ENCODE data around the gene ARHGEF28.

ARHGEF28 gene

DNA sequence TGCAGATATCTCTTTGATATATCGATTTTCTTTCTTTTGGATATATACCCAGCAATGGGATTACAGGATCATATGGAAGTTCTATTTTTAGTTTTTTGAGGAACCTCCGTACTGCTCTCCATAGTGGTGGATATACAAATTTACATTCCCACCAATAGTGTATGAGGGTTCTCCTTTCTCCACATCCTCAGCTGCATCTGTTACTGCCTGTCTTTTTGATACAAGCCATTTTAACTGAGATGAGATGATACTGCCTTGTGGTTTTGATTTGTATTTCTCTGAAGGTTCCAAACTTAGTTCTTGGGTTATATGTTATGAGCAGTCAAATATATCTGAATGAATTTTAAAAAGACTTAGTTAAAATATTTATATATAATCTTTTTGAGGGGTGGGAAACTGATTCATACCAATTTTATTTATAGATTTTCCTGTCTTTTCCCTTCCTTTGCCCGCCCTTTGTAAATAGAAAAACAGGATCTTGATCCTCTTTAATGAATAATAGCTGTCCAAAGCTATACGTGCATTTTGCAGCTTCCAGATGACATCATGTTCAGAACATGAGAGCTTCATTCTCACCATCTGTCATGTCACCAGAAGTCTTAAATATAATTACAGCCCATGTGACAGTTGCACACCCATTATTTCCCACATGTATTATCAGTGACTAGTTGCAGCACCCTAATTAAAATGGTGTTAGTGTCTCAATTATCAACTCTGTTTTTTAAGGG is 6.2 kb upstream of the ARHGEF28 start:
- no peak for DNase-seq (ENCODE audit: low read depth in 2 of 3, low spot score in 1 of 3)

DNA sequence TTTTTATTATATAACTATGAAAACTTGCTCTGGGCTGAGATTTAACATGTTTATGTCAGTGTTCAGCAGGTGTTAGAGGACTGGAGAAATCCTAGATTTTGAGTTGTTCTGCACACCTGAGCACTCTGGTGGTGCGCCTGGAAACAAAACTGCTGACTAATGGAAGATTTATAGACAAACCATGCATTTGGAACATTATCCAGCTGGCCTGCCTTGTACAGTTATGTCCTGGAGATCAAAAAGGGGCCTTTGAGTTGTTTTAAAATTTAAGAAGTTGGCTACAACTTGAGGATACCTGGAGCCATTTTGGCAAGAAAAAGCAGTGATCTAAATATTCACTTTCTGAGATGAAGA is 5.7 kb upstream of the ARHGEF28 start:
- no peak for DNase-seq (ENCODE audit: low read depth in 2 of 3, low spot score in 1 of 3)

DNA sequence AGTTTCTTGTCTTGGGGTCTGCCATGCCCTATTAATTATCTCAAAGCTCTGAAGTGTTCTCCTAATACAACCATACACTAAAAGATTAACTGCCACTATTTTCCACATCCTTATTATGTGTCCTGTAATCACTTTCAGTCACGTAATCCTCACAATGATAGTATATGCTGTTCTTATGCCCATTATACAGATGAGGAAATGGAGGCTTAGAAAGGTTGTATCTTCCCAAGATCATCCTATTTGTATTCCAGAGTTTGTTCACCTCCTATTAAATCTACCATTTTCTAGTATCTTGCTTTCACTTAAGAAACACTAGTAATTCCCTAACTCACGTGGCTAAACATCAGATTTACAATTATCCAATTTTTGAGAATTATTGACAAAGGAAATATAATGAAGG is 2.9 kb upstream of the ARHGEF28 start:
- no peak for DNase-seq (ENCODE audit: low read depth in 2 of 3, low spot score in 1 of 3)

DNA sequence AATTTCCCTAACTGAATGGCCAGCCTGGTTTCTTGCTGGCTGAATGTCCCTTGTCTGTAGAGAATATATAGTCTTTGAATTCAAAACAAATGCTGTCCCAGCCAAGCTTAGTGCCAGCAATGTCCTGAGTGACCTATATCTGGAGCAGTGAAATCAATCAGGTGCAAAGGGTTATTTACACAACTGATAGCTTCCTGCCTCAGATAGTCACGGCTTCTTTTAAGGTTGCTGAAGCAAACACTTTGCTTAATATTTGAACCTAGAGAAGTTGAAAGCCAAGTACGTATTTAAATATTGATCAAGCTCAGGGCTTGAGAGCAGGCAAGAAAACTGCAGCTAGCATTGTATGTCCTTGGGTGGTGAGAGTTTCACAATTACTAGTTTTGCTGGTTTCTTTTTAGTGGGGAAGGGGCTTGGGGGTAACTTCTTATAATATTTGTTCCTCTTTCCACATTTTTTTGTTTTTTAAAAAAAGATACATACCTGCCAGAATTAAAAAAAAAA is 2.0 kb upstream of the ARHGEF28 start:
- no peak for DNase-seq (ENCODE audit: low read depth in 2 of 3, low spot score in 1 of 3)

DNA sequence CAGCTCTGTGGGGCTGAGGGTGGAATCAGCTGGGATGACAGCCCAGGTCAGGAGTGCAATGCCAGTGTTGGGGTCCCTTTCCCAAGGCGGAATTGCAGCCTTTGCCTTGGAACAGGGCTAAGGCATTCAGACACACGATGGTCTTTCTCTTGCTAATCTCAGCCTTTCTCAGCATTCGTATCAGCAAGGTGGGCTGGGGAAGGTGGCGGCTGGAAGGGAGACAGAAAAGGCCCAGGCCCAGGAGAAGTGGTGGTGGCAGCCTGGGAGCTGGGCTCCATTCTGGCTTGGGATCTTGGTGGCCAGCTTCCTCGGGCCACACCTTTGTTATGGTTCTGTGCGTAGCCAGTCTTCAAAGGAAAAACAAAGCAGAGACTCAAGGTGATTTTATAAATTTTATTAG is 1.1 kb upstream of the ARHGEF28 start:
- DNase-seq (ENCODE audit: low read depth in 2 of 3, low spot score in 1 of 3): no peak

DNA sequence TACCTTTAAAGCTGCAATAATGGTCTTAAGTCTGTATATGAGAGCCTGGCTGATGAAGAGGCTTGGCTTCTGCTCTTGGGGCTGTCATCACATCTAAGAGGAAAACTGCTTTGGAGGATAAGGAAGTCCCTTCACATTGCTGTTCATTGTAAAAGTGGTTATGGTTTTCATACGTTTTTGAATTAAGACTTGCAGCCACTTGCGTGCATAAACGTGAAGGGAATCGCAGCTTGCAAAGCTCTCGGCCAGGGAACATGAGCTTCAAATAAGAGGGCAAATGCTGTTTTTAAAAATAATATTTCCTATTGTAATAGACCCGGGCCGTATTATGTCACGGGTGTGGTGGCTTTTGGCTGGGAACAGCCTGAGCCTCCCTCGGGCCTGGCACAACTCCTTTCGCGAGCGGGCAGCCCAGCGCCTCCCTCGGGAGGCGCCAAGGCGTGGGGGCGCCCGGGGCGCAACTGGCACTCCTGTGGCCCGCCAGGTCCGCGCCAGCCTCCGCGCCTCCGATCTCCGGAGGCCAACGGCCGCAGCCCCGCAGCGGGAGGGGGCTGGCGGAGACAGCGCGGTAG is 538 bp upstream of the ARHGEF28 start:
- peak in 1 of 3 donors; percentile 1 for DNase-seq (ENCODE audit: low read depth in 2 of 3, low spot score in 1 of 3)

DNA sequence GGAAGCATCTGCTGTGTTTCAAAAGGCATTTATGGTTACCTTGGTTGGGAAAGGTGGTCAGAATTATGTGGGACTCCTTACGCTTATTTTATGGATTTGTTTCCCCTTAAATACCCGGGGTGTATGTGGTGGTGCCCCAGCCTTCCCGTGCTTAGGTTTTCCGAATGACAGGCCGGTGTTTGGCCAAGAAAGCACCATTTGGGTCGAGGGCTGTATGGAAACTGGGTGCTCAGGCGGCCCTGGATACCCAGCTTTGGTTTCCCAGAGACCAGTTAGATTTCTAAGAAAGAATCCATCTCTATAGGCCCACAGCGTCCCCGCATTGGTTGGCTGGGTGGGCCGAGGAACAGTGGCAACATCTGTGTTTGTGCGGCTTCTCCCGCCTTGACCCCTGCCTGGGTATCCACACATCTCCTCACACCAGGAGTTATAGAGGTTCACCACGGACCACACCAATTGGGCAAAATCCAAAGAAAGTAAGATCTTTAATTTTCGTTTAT is 868 bp downstream of the ARHGEF28 start:
- no peak for DNase-seq (ENCODE audit: low read depth in 2 of 3, low spot score in 1 of 3)

DNA sequence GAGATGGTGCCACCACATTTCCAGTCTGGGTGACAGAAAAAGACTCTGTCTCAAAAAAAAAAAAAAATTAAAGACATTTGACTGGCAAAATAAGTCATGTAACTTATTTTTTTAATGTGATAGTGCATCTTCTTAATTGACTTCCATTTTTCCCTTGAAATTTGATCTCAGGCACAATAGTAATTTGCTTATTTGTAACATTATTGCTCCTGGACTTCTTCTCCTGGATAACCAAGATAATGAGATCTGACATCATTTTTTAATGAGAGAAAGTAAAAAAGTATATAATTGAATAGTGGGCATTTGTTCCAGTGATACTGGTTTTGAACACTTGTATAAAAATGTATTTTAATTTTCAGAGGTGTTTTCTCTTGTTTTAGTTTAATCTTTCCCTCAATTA is 3.5 kb downstream of the ARHGEF28 start:
- no peak for DNase-seq (ENCODE audit: low read depth in 2 of 3, low spot score in 1 of 3)

DNA sequence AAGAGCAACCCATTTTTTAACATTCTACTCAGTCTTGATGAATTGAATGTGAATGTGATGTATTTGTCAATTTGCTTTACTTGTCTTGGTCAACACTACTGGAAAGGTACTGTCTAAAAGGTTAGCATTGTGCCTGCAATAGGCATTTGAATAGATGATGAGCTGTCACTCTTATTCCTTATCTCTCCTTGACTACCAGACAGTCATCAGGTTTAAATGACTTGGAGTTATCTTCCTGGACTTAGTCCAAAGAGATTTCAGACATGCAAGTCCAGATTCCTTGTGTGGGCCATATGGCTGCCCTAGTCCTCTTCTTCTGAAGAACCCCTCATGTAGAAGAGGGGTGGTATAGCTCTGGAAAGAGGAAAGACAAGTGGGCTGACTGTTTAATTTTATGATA is 4.8 kb downstream of the ARHGEF28 start:
- DNase-seq (ENCODE audit: low read depth in 2 of 3, low spot score in 1 of 3): no peak

DNA sequence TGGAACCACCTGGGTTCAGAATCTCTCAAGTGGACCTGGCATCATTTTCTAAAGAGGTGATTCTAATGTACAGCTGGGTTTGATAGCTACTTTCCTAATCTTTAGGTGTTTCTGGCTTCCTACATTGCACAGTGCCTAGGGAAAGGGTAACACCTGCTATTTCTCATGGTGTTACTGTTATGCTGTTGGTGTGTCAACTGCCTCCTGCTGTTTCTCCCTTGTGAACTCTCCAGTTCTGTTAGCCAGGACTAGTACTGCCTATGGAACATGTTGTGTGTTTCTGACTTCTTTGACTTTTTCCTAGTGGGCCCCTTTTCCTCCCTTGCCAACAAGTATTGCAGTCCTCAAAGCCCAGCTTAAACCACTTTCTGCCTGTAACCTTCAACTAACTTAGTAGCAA is 5.5 kb downstream of the ARHGEF28 start:
- no peak for DNase-seq (ENCODE audit: low read depth in 2 of 3, low spot score in 1 of 3)

DNA sequence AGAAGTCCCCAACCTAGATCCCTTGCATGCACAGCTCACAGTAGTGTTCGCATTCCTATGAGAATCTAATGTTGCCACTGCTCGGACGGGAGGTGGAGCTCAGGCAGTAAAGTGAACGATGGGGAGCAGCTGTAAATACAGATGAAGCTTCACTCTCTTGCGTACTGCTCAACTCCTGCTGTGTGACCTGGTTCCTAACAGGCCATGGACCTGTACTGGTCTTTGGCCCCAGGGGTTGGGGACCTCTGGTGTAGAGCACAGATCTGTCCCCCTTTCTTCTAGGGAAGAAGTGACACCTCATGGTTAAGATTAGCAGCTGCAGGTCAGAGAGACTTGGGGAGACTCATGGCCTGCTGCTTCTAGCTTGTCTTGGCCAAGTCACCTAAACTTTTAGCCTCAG is 7.1 kb downstream of the ARHGEF28 start:
- DNase-seq (ENCODE audit: low read depth in 2 of 3, low spot score in 1 of 3): no peak

DNA sequence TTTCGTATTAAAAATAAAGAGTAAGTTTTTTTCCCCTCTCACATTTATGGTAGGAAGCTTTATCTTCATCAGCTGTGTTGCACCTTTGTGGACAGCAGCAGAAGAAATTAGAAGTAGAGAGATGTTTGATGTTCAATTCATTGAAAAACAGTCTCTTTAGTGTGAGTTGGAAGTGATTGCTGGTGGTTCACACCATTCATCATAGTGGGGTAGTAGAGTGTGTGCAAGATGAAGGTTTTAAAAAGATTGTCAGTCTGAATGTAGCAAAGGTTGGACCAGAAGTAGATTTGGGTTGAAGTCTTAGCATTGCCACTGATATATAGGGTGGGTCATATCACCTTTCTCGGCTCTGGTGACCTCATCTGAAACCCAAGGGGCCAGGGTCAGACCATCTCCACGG is 10.4 kb downstream of the ARHGEF28 start:
- DNase-seq (ENCODE audit: low read depth in 2 of 3, low spot score in 1 of 3): no peak

DNA sequence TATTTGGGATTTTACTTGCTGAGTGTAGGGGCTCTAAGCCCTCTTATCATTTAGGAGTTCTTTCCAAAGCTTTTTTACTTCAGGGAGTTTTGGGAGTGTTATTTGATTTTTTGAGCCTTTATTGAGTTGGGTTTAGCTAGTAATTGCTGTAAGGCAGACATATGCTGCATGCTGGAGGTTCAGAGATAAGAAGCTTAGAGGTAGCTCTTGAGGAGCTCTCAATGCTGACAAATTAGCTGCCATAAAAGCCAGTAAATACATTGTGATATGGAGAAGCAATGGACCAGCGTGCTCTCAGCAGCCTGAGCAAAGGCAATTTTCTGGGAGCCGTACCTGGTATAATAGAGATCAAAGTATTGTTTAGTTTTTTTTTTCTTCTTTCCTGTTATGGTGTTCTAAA is 11.6 kb downstream of the ARHGEF28 start:
- DNase-seq (ENCODE audit: low read depth in 2 of 3, low spot score in 1 of 3): no peak

DNA sequence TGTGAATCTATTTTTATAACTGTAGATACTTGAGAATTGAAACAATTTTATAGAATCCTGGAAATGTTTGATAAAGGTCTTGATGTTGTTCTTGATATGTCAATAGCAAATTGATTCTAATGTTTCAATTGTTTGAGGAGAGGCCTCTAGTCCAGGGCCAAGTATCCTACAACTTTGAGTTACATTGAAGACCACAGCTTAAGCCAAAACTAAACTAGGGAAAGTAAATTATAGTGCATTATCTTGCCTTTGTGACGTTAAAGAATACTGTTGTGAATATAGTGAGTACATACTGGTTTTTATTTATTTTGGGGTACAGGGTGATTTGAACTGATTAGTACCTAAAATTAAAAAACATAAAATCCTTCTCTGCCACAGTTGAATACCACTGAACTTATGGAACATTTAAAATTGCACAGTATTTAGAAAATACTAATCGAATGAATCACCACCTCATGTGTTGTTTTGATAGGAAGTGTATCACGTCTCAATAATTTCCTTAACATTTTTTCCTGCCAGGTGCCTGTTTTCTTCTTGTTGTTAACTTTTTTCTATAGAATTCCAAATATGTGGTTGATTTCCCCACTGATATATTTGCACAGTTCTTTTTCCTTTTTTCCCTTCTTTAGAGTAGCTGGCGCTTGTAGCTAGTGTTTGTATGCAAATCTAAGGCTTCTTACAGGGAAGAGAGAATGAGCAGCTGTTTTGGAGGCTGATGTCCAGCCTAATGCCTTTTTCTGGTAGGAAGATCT is 12.5 kb downstream of the ARHGEF28 start:
- DNase-seq (ENCODE audit: low read depth in 2 of 3, low spot score in 1 of 3): no peak

DNA sequence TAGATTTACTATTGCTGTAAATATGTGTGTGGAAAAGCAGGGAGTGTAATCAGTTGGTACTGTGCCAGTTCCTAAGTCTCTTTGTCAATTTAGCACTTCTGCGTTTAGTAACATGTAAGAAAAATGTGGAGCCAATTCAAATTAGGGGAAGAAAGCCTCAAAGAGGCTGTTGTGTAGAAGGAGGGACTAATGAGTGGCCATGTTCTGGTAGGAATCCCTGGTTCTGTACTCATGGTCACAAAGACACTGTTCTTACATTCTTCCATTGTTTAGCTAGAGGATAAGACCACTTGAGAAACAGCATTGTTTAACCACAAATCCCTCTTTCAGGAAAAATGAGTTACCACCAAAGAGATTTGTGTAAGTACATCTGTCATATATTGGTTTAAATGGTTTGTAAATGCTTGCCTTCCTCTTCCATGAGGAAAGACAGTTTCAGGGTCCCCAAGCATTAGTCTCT is 14.9 kb downstream of the ARHGEF28 start:
- no peak for DNase-seq (ENCODE audit: low read depth in 2 of 3, low spot score in 1 of 3)

DNA sequence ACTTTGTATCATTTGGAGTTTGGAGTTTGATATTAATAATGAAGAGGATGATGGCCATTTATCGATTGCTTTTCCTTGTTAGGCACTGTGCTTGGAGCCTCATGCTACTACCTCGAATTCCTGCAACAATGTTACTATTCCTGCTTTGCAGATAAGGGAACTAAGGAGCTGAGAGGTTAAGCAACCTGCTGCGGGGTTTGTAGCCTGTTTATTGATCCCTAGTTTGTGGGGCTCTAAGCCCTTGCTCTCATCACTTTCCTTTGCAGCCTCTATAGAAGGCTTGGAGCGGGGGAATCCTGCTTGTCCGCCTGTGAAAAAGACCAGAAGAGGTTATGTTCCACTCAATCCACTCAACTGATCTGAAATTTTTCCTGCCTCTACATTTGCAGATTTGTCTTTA is 15.8 kb downstream of the ARHGEF28 start:
- DNase-seq (ENCODE audit: low read depth in 2 of 3, low spot score in 1 of 3): no peak

DNA sequence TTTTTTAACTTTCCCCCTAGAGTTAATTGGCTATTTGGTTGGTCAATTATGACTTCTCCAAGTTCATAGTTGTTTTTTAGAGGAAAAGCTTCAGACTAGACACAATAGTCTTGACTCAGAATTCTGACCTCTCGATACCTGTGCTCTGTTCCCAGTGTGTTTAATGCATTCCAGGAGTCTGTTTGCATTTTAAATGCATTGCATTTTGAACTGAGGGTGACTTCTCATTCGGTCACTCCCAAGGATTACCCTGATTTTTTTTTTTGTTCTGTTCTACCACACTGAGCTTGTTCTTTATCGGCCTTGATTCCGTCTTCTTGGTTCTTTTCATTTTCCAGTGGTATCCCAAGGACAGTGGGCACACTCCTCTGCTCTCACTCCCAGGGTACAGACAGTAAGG is 16.3 kb downstream of the ARHGEF28 start:
- no peak for DNase-seq (ENCODE audit: low read depth in 2 of 3, low spot score in 1 of 3)

DNA sequence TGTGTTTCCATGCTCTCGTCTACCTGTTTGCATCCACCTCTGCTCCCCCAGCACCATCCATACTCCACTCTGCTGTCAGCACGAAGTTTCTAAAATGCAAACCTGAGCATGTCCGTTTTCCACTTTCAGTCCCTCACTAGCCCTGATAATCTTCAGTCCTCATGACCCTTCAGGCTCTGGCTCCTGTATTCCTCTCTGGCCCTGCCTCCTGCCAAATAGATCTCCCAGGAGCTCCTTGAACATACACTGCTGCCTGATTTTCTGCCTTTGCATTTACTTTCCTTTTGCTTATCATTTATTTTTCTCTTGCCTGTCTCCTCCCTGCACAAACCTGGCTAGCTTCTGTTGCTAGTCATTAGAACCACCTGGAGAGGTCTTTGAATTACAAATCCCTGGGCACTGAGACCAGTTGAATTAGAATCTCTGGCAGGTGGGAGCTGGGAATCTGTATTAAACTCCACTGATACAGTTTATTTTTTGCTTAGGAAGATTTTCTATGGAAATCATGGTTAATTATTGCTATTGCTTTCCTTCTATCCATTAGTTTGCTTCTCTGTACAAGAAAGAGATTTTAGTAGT is 18.5 kb downstream of the ARHGEF28 start:
- DNase-seq (ENCODE audit: low read depth in 2 of 3, low spot score in 1 of 3): no peak

DNA sequence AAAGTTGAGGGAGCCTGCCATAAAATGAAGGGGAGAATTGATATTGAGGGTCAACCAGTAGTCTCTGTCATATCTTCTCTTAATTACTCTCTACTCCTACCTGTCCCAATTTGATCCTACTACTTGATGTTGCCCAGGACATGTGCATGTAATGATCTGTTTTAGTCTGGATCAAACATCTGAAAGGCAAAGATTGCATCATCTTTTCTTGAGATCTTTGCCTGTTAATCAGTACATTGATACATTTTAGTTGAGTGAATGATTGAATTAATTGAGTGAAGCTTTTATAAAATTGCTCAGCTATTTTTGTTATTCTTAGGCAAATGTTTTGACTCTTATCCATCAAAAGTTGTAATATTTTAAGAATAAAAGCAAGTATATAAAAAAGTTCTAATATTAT is 21.7 kb downstream of the ARHGEF28 start:
- DNase-seq (ENCODE audit: low read depth in 2 of 3, low spot score in 1 of 3): no peak

DNA sequence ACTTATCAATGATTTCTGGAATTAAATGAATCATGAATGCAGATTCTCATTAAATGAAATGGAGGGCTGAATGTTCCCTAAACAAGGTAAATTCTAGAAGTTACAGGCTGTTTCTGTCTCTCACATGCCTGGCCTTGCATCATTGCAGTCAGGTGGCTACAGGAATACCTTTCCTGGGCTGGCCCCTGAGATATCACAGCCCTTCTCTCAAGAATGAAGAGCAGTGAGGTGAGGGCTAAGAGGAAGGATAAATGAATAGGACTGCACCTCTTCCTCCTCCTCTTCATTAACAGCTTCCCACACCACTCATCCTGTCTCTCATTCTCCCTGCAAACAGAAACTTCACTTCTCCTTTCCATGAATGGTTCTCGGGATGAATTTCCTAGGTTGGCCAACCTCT is 22.5 kb downstream of the ARHGEF28 start:
- DNase-seq (ENCODE audit: low read depth in 2 of 3, low spot score in 1 of 3): no peak

DNA sequence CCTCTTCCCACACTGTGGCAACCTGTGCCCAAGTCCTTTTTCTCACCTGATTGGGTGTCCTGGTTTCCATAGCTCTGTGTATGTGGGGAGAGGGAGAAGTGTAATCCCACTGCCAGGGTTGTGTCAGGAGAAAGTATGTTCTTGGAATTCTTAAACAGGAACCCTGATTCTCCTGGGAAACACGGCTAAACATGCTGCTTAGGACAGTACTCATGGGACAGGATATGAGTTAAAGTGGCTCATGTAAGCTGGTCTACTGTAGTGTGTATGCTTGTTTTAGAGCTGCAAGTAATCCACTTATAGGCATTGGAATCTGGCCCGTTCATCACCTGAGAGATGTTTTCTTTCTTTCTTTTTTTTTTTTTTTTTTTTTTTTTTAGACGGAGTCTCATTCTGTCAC is 23.9 kb downstream of the ARHGEF28 start:
- DNase-seq (ENCODE audit: low read depth in 2 of 3, low spot score in 1 of 3): no peak

DNA sequence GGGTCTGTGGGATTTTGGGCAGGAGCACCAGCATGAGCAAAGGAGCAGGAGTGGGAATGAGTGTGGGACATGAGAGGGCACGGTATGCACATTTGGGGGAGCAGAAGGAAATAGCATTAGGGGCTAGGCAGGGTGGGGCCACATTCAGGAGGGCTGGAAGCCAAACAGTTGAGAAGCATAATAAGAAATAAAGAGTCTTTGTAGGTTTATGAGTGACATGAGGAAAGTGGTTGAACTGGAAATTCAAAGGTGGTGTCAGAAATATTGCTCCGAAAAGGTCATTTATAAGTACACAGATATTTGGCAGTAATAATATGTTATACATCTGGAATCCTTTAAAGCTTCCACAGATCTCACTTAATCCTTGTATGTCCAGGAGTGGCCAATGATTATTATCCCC is 26.4 kb downstream of the ARHGEF28 start:
- DNase-seq (ENCODE audit: low read depth in 2 of 3, low spot score in 1 of 3): no peak
